C4-2B (cell line): ENCODE results near the gene LHFPL2.

Source experiments
- H3K27ac ChIP-seq: fragments of 450-650 bp; 2 replicates; pipeline ENCODE4 v1.5.1; 2017
- ZFX ChIP-seq: fragments of 450-650 bp; IDR thresholded peaks from 2 replicates; pipeline ENCODE4 v1.6.1; 2017
- TF ChIP-seq, protein P1 (sequence below): fragments of 450-650 bp; conservative IDR thresholded peaks from 2 replicates; pipeline ENCODE4 v1.5.1; 2017; ENCODE audit warnings: mild to moderate bottlenecking

LHFPL2 gene

DNA sequence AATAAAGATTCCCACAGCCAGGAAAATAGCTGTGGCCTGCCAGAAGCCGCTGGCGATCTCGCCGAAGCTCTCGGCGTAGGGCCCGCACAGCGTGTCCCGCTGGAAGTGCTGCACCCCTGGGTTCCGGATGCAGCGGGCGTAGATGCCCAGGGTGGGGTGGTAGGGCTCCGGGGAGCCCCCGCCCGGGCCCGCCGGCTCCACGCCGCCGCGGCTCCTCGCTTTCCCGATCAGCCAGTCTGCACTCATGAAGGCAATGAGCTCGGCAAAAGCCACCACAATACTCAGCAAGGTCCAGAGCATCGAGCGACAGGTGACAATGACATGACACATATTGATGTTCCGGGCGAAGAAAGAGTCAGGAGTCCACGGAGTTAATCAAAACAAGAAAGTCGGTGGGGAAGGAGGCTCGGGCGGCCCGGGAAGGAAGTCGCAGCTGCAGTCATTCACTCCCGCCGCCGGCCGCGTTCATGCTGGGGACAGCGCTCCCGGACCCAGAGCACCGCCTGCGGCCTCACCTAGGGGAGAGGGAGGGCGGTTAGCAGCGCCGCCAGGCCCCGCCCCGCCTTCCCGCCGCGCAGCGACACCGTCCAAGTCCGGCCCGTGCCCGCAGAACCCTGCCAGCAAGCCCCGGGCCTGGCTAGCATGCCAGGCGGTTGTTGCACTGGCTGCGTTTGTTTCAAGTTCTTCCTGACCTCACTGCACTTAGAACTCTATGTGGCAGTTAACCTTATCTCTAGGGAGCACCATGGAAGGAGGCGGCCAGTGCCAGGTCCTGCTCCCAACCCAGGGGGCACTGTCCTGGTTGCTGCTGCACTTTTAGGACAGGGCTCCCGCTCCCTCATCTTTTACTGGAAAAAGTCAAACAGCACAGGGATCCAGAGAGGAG, 138.4 kb downstream of the LHFPL2 start:
- peak overlapping the region; percentile 56 for H3K27ac ChIP-seq
- TF ChIP-seq ZFX, result no peak
- TF ChIP-seq, protein P1, sequence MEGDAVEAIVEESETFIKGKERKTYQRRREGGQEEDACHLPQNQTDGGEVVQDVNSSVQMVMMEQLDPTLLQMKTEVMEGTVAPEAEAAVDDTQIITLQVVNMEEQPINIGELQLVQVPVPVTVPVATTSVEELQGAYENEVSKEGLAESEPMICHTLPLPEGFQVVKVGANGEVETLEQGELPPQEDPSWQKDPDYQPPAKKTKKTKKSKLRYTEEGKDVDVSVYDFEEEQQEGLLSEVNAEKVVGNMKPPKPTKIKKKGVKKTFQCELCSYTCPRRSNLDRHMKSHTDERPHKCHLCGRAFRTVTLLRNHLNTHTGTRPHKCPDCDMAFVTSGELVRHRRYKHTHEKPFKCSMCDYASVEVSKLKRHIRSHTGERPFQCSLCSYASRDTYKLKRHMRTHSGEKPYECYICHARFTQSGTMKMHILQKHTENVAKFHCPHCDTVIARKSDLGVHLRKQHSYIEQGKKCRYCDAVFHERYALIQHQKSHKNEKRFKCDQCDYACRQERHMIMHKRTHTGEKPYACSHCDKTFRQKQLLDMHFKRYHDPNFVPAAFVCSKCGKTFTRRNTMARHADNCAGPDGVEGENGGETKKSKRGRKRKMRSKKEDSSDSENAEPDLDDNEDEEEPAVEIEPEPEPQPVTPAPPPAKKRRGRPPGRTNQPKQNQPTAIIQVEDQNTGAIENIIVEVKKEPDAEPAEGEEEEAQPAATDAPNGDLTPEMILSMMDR, result peak; percentile 53

DNA sequence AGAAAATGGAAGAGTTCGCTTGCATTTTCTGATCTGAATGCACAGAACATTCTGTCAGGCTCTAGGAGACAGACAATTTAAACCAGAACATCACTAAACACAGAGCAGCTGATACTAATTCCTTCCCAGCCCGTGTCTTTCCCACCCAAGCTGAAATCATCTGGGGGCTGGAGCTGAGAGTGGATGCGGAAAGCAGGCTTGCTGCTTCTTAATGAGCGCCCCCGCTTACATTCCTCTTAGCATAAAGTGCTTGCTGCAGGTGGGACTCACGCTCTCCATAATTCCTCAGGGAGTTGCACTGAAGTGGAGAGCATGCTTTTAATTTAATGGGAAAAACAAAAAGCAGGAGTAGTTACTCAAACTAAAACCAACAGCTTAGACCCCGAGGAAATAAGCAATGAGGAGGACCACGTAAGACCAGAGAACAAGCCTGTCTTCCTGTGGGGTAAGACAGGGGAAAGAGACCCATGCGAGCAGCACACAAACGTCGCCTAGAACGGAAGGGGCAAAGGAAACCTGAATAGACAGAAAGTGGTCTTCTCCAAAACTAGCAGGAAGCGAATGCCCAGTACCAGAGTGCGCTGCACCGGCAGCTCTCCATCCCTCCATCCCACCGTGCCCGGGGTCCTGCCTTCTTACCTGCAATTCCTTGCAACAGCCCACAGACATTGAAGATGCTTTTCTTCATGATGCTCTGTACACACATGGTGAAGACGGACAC, 139.3 kb downstream of the LHFPL2 start:
- TF ChIP-seq, protein P1, result no peak
- no peak for TF ChIP-seq ZFX
- H3K27ac ChIP-seq, result no peak overlapping the region; the same call in 1 of the 2 replicates

DNA sequence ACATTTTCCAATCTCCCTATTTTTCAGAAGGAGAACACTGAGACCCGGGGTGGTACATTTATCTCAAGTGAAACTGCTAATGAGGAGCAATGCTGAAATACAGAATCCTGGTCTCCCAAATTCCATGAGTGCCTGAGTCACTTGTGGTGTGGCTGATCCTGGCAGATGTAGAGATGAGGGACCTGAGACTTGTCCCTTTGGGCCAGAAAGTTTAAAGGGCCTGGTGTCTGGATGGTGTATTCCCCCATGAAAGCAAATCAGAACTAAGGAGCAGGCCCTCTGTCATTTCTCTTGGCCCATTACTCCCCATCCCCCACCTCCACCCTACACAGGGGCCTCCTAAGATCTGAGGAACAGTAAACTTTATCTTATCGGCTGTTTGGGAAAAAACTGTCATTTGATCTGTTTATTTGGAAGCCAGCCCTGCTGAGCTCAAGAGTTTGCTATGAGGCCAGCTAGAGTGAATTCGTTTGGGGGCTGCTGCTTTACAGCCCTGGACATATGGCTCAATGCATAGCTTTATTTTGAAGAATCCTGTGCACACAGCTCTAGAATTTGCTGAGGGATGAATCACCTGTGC, 140.3 kb downstream of the LHFPL2 start:
- H3K27ac ChIP-seq, result no peak overlapping the region; the same call in 1 of the 2 replicates

DNA sequence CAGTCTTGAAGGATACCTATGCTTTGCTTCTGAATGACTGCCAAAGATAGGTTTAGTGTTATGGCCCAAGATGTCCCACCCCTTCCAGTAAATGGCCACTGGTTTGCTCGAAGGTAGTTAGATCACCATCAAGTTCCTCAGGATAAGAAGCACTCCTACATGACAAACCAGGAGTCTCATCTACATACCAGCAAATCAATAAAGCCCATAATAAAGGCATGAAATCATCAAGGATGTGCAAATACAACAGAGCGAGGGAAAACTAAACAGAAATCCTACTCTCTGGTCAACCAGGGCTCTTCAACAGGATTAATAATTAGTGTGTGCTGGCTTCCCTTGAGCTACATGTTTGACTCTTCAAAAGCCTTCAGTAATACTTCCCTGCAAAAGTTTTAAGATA, 141.0 kb downstream of the LHFPL2 start:
- TF ChIP-seq ZFX, result no peak
- TF ChIP-seq, protein P1, result no peak

More for the DNA sequence above, 140.3 kb downstream of the LHFPL2 start:
- TF ChIP-seq ZFX, result no peak
- TF ChIP-seq, protein P1, result no peak

DNA sequence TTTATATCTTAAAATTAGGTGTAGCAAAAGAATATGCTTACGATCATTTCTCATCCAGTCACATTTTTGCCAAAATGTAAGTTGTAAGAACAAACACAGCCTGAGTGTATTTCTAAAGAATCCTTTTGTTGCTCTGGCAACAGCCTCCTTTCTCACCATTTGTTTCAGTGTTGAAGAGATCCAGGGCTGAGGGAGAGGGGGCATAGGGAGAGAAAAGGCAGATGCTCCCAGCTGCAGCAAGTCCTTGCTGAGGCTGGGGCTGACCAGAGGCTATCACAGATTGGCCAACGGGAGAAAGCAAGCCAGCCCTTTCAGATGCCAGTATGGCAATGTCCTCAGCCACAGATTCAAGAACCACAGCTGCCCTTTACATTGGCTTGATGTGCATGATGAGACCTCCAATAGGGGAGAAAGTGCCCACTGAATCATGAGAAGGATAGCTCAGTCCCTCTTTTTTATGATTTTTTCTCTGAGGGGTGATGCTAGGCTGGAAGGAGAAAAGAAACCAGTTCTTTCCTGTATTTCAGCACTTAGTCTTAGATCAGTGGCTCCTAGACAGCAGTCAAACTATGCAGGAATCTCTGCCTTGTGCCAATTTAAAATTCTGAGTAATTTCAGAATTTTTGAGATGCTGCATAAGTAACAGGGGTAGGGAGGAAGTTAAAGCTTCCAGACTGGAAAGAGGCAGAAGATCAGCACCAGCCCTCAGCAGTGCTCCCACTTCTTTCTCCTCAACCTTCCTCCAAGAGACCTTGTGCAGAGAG, 142.1 kb downstream of the LHFPL2 start:
- H3K27ac ChIP-seq, result no peak overlapping the region
- TF ChIP-seq ZFX, result no peak
- TF ChIP-seq, protein P1, result no peak

More for the DNA sequence above, 141.0 kb downstream of the LHFPL2 start:
- no peak overlapping the region for H3K27ac ChIP-seq

DNA sequence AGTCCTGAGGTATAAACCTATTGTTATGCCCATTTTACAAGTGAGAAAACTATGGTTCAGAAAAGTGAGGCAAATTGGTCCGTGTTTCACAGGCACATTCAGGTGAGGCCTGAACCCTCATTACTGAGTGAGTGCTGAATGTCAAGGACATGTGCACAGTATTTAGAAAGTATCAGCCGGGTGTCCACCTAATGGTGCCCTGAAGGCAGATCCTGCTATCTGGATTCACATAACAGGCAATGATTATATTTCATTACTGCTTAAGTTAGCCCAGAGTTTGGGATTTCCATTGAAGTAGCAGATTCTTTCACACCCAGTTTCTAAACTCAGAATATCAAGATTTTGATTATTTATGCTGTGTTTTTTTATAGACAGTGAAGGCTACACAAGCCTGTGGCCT, 142.7 kb downstream of the LHFPL2 start:
- H3K27ac ChIP-seq, result no peak overlapping the region
- TF ChIP-seq, protein P1, result no peak
- no peak for TF ChIP-seq ZFX
